Endometrial microvascular endothelial cells (primary cell): ENCODE measurements around the gene MAP1LC3B2. TPM values are rescaled to one million over a fixed set of nuclear protein-coding genes. Genes with fewer than 3 reads are reported as not detected.

Experiments
- in situ Hi-C: cut with HindIII; loops from 2 replicates; pipeline ENCODE4 v1.10.0; 2017; ENCODE audit warnings: low sequenced_read_pairs, low pct_unique_long_range_greater_than_20kb; ENCODE audit errors: inconsistent ontology term
- total RNA-seq: library from RNA; depleted of rRNA; stranded (reverse); fragments of >200 nt; gene quantifications from one replicate; pipeline ENCODE4 v1.2.3, GENCODE V29; 2015; ENCODE audit errors: inconsistent ontology term

MAP1LC3B2 gene
- total RNA-seq, 1 donor from 2014 or later: not detected

- in situ Hi-C loops: no loop called here
Measured at GRCh38 chr12:116604178-116604895, 45.2 kb downstream of the MAP1LC3B2 start.

GRCh38 chr12:116604951-116605641 lies 45.9 kb downstream of the MAP1LC3B2 start:
- in situ Hi-C loops: no loop called here

- in situ Hi-C loops: no loop called here
Measured at GRCh38 chr12:116606397-116606796, 47.2 kb downstream of the MAP1LC3B2 start.

GRCh38 chr12:116607039-116607438 lies 47.9 kb downstream of the MAP1LC3B2 start:
- in situ Hi-C loops: no loop called here

- in situ Hi-C loops: no loop called here
Measured at GRCh38 chr12:116609319-116610114, 50.3 kb downstream of the MAP1LC3B2 start.

GRCh38 chr12:116610971-116611541 lies 51.9 kb downstream of the MAP1LC3B2 start:
- in situ Hi-C loops: no loop called here

- in situ Hi-C loops: no loop called here
Measured at GRCh38 chr12:116612436-116612835, 53.3 kb downstream of the MAP1LC3B2 start.

- in situ Hi-C loops: no loop called here
Measured at GRCh38 chr12:116613256-116613655, 54.1 kb downstream of the MAP1LC3B2 start.

GRCh38 chr12:116614194-116614915 lies 55.2 kb downstream of the MAP1LC3B2 start:
- in situ Hi-C loops: no loop called here

GRCh38 chr12:116615141-116615861 lies 56.1 kb downstream of the MAP1LC3B2 start:
- in situ Hi-C loops: no loop called here

- in situ Hi-C loops: no loop called here
Measured at GRCh38 chr12:116616536-116617248, 57.5 kb downstream of the MAP1LC3B2 start.

GRCh38 chr12:116619246-116619645 lies 60.1 kb downstream of the MAP1LC3B2 start:
- in situ Hi-C loops: no loop called here

GRCh38 chr12:116620124-116620491 lies 60.9 kb downstream of the MAP1LC3B2 start:
- in situ Hi-C loops: no loop called here

GRCh38 chr12:116620492-116621191 lies 61.5 kb downstream of the MAP1LC3B2 start:
- in situ Hi-C loops: no loop called here

GRCh38 chr12:116621194-116621593 lies 62.0 kb downstream of the MAP1LC3B2 start:
- in situ Hi-C loops: no loop called here

- in situ Hi-C loops: no loop called here
Measured at GRCh38 chr12:116624516-116624915, 65.3 kb downstream of the MAP1LC3B2 start.

- in situ Hi-C loops: no loop called here
Measured at GRCh38 chr12:116626153-116626552, 67.0 kb downstream of the MAP1LC3B2 start.
